Measurements from ENCODE around the gene RAPGEF2. TPM values are rescaled to one million over a fixed set of nuclear protein-coding genes. Genes with fewer than 3 reads are reported as not detected.

RAPGEF2 gene
- total and polyA plus RNA-seq, 11 donors: 10.6 to 75.9 (median 51.2) TPM

DNA sequence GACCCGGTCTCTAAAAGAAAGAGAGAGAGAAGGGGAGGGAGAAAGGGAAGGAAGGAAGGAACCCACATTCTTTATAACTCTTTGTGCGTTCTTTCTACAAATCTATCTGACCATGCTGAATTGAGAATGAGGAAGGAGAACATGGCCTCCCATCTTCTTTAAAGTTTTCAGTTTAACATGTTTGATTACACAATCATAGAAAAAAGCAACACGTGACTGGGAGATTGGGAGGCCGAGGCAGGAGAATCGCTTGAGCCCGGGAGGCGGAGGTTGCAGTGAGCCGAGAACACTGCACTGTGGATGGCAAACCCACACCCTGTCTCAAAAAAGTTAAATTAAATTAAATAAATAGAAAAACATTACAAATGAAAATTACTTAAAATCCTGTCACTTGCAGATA, 254.5 kb downstream of the RAPGEF2 start:
- TF ChIP-seq POLR2A (IDR thresholded peaks at IDR 0.05): no peak
- TF ChIP-seq, protein P1, sequence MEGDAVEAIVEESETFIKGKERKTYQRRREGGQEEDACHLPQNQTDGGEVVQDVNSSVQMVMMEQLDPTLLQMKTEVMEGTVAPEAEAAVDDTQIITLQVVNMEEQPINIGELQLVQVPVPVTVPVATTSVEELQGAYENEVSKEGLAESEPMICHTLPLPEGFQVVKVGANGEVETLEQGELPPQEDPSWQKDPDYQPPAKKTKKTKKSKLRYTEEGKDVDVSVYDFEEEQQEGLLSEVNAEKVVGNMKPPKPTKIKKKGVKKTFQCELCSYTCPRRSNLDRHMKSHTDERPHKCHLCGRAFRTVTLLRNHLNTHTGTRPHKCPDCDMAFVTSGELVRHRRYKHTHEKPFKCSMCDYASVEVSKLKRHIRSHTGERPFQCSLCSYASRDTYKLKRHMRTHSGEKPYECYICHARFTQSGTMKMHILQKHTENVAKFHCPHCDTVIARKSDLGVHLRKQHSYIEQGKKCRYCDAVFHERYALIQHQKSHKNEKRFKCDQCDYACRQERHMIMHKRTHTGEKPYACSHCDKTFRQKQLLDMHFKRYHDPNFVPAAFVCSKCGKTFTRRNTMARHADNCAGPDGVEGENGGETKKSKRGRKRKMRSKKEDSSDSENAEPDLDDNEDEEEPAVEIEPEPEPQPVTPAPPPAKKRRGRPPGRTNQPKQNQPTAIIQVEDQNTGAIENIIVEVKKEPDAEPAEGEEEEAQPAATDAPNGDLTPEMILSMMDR (IDR thresholded peaks at IDR 0.05): no peak
- peaks cover 0 to 40% (median 9%) of the 10 kb centered on the region in 12 donors for H3K4me1 ChIP-seq
- no peak for ATAC-seq
- H3K36me3 ChIP-seq: peaks cover 0 to 100% (median 94%) of the 10 kb centered on the region in 9 donors
- intact Hi-C loops (cut with DNase I): loop anchor here in 1 of 10 donors (10.0 kb wide), 1 partner anchor 87 kb away; no protein-coding TSS in a partner anchor
- DNase-seq: no peak
- no peaks in the 10 kb centered on the region for H3K9me3 ChIP-seq
- no peak overlapping the region for H3K27ac ChIP-seq
- 91 to 92% (median 92%) methylated on average over 8 of the region's 8 CpGs for WGBS, 4 donors
- H3K4me3 ChIP-seq: no peak overlapping the region
- H3K27me3 ChIP-seq: no peaks in the 10 kb centered on the region

GRCh38 chr4:159358226-159358625, 255.3 kb downstream of the RAPGEF2 start:
- 61 to 70% (median 66%) methylated on average over 2 of the region's 2 CpGs for WGBS, 4 donors
- Histone ChIP-seq H3K4me1 (peaks cover 0 to 31% (median 8%) of the 10 kb centered on the region in 12 donors), H3K9me3 (no peaks in the 10 kb centered on the region), H3K27me3 (no peaks in the 10 kb centered on the region), H3K36me3 (peaks cover 0 to 95% (median 87%) of the 10 kb centered on the region in 9 donors), H3K4me3 (no peak overlapping the region), H3K27ac (peak overlapping the region in 8 of 12 donors; percentile 8 to 48 (median 25))
- ATAC-seq (peak in 2 of 4 donors; percentile 14 to 32), DNase-seq (no peak)
- intact Hi-C loops (cut with DNase I): loop anchor here in 1 of 10 donors (10.0 kb wide), 1 partner anchor 87 kb away; no protein-coding TSS in a partner anchor
- no peak for TF ChIP-seq POLR2A (IDR thresholded peaks at IDR 0.05)
- TF ChIP-seq, protein P1 (IDR thresholded peaks at IDR 0.05): no peak

GRCh38 chr4:159360549-159360948, 257.7 kb downstream of the RAPGEF2 start:
- no peak for DNase-seq
- no peak for TF ChIP-seq POLR2A (IDR thresholded peaks at IDR 0.05)
- TF ChIP-seq, protein P1 (IDR thresholded peaks at IDR 0.05): no peak
- intact Hi-C loops (cut with DNase I): loop anchor here in 3 of 10 donors (10.0 kb wide), 1 partner anchor 84 kb away; no protein-coding TSS in a partner anchor
- H3K9me3 ChIP-seq: no peaks in the 10 kb centered on the region
- no peak overlapping the region for H3K4me3 ChIP-seq
- no peaks in the 10 kb centered on the region for H3K27me3 ChIP-seq
- peak overlapping the region in 1 of 12 donors; percentile 22 for H3K27ac ChIP-seq
- 80 to 92% (median 84%) methylated on average over 3 of the region's 3 CpGs for WGBS, 4 donors
- peaks cover 0 to 76% (median 67%) of the 10 kb centered on the region in 9 donors for H3K36me3 ChIP-seq
- peaks cover 0 to 31% (median 8%) of the 10 kb centered on the region in 12 donors for H3K4me1 ChIP-seq
- ATAC-seq: peak in 2 of 4 donors; percentile 20 to 44

- Histone ChIP-seq H3K27ac (no peak overlapping the region), H3K9me3 (no peaks in the 10 kb centered on the region), H3K36me3 (peaks cover 0 to 48% (median 39%) of the 10 kb centered on the region in 9 donors), H3K4me1 (peaks cover 0 to 38% (median 6%) of the 10 kb centered on the region in 12 donors), H3K4me3 (no peak overlapping the region), H3K27me3 (no peaks in the 10 kb centered on the region)
- TF ChIP-seq, protein P1 (IDR thresholded peaks at IDR 0.05): no peak
- no peak for TF ChIP-seq POLR2A (IDR thresholded peaks at IDR 0.05)
- intact Hi-C loops (cut with DNase I): loop anchor here in 3 of 10 donors (10.0 kb wide), 1 partner anchor 81 kb away; no protein-coding TSS in a partner anchor
- WGBS, 4 donors: 96 to 97% (median 97%) methylated on average over 3 of the region's 3 CpGs
- ATAC-seq (no peak), DNase-seq (no peak)
Observed at GRCh38 chr4:159363361-159363760, 260.5 kb downstream of the RAPGEF2 start.
